Chondrocyte (in vitro differentiated cells): ENCODE results near the gene PDZD2. TPM values are rescaled to one million over a fixed set of nuclear protein-coding genes. Genes with fewer than 3 reads are reported as not detected.

Source experiments
- DNase-seq: peaks from one replicate; pipeline ENCODE4 v3.0.0; 2021; ENCODE audit warnings: mixed read lengths, low spot score
- H3K27ac Mint-ChIP-seq: one replicate; pipeline ENCODE4 v1.8.0; 2021; ENCODE audit warnings: mild to moderate bottlenecking, moderate library complexity, mixed read lengths; ENCODE audit not compliant: unreplicated experiment
- H3K27me3 Mint-ChIP-seq: 2 replicates; pipeline ENCODE4 v1.8.0; 2021; ENCODE audit warnings: low read depth, mixed read lengths
- H3K36me3 Mint-ChIP-seq: 2 replicates; pipeline ENCODE4 v1.8.0; 2021; ENCODE audit warnings: low read depth, mixed read lengths
- H3K4me1 Mint-ChIP-seq: 2 replicates; pipeline ENCODE4 v1.8.0; 2021; ENCODE audit warnings: low read depth, mild to moderate bottlenecking, mixed read lengths
- H3K4me3 Mint-ChIP-seq: one replicate; pipeline ENCODE4 v1.8.0; 2021; ENCODE audit warnings: mild to moderate bottlenecking, moderate library complexity, mixed read lengths; ENCODE audit not compliant: unreplicated experiment
- H3K9me3 Mint-ChIP-seq: 2 replicates; pipeline ENCODE4 v1.8.0; 2021; ENCODE audit warnings: low read depth, mixed read lengths
- CTCF ChIP-seq: fragments of 200-600 bp; sonication (generic); IDR thresholded peaks from 2 replicates; pipeline ENCODE4 v1.5.0; 2021; ENCODE audit warnings: antibody characterized with exemption, mild to moderate bottlenecking, moderate library complexity
- total RNA-seq: library from RNA; stranded (reverse); gene quantifications from 3 replicates; pipeline ENCODE4 v1.2.1, GENCODE V29; 2021

Gene PDZD2
- total RNA-seq, 1 donor from 2014 or later: 30.9 TPM

DNA sequence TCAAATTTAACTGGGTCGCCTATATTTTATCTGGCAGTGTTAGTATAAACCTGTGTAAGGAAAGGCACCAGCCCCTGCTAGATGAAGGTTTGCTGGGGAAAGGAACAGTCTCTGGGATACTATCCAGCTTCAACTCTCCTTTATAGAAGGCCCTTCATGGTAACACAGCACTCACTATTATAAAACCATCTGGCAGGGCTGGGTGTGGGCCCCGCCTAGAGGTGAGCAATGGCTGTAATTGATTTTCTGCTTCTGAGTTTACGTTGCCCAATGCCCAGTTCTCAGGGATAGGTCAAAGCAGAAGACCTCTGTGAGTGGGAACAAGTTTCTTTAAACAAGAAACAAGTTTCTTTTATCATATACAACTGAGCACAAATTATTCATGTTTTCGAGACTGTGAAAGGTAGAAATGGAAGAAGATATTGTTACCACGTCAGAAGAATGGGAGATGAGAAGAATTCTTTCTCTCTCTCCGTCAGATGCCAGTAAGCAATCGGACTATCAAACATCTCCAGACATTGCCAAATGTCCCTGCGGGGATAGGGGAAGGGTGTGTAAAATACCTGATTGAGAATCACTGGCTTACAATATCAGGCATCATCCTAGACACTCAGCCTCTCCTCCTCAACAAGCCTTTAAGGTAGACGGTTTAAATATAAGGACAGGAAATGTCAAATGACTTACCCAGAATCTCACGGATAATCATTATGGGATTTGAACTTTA, 205.9 kb downstream of the PDZD2 start:
- H3K9me3 Mint-ChIP-seq: no peaks in the 10 kb centered on the region

GRCh38 chr5:31845361-31845760, 206.4 kb downstream of the PDZD2 start:
- no peak for DNase-seq
- no peak overlapping the region for H3K27ac Mint-ChIP-seq
- TF ChIP-seq CTCF: no peak
- peaks cover 5% of the 10 kb centered on the region for H3K27me3 Mint-ChIP-seq
- no peaks in the 10 kb centered on the region for H3K9me3 Mint-ChIP-seq
- H3K36me3 Mint-ChIP-seq: peaks cover 2% of the 10 kb centered on the region
- H3K4me1 Mint-ChIP-seq: peaks cover 5% of the 10 kb centered on the region
- H3K4me3 Mint-ChIP-seq: no peak overlapping the region

More for the DNA sequence above, 205.9 kb downstream of the PDZD2 start:
- no peak overlapping the region for H3K27ac Mint-ChIP-seq
- peaks cover 5% of the 10 kb centered on the region for H3K4me1 Mint-ChIP-seq
- H3K27me3 Mint-ChIP-seq: peaks cover 5% of the 10 kb centered on the region
- H3K36me3 Mint-ChIP-seq: peaks cover 2% of the 10 kb centered on the region
- no peak overlapping the region for H3K4me3 Mint-ChIP-seq
- no peak for DNase-seq
- TF ChIP-seq CTCF: no peak

GRCh38 chr5:31846934-31847333, 208.0 kb downstream of the PDZD2 start:
- TF ChIP-seq CTCF: no peak
- Mint-ChIP-seq H3K36me3 (peaks cover 2% of the 10 kb centered on the region), H3K4me1 (peaks cover 5% of the 10 kb centered on the region), H3K27ac (no peak overlapping the region), H3K4me3 (no peak overlapping the region), H3K9me3 (no peaks in the 10 kb centered on the region), H3K27me3 (peaks cover 5% of the 10 kb centered on the region)
- no peak for DNase-seq

DNA sequence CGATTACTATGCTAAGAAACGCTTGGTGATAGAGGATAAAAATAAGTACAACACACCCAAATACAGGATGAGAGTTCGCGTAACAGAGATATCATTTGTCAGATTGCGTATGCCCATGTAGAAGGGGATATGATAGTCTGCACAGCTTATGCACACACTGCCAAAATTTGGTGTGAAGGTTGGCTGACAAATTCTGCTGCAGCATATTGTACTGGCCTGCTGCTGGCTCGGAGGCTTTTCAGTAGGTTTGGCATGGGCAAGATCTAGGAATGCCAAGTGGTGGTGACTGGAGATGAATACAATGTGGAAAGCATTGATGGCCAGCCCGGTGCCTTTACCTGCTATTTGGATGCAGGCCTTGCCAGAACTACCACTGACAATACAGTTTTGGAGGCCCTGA, 208.4 kb downstream of the PDZD2 start:
- no peaks in the 10 kb centered on the region for H3K9me3 Mint-ChIP-seq
- no peak overlapping the region for H3K27ac Mint-ChIP-seq
- H3K4me3 Mint-ChIP-seq: no peak overlapping the region
- no peak for TF ChIP-seq CTCF
- H3K4me1 Mint-ChIP-seq: peaks cover 5% of the 10 kb centered on the region
- peaks cover 2% of the 10 kb centered on the region for H3K36me3 Mint-ChIP-seq
- no peak for DNase-seq
- H3K27me3 Mint-ChIP-seq: peaks cover 5% of the 10 kb centered on the region

DNA sequence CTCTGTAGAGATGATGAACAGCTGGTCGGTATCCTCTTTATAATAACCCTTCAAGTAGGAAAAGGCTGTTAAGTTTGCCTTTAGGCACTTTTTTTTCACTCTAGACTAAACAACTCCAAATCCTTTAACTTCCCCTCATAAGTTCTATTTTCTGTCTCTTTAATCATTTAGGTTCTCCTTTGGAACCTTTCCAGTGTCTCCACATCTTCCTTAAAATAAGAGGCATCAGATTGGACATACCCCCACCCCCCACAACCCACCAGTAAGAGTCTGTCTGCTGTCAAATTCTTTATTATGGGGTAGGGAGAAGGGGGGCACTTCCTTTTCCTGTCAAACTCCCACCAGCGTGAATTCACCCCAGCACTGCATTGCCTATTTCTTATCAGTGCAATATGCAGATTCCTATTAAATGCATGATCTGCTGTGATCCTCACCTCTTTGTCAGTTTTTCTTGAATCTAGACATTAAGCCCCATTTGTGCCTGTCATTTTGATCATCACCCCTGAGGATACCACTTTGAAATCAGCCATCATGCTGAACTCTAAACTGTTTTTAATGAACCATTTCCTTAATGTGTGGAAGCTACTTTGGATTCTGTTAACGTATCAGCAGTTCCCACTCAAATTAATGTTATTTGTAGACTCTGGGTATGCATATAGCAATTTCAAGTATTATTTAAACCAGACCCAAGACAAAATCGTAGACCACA, 212.2 kb downstream of the PDZD2 start:
- Mint-ChIP-seq H3K27me3 (no peaks in the 10 kb centered on the region), H3K27ac (no peak overlapping the region), H3K36me3 (no peaks in the 10 kb centered on the region), H3K4me1 (peaks cover 20% of the 10 kb centered on the region), H3K4me3 (no peak overlapping the region), H3K9me3 (no peaks in the 10 kb centered on the region)
- no peak for DNase-seq
- TF ChIP-seq CTCF: no peak
